OCI-LY3 (cell line): ENCODE data around the gene MEAK7.

Experiments
- H2AFZ ChIP-seq: fragments of 200-600, 300-600 bp; shearing (Covaris generic); 2 replicates; pipeline ENCODE4 v1.6.0; 2014; ENCODE audit warnings: antibody characterized with exemption, low read depth, low read length
- H3K27ac ChIP-seq: fragments of 200-600, 300-600 bp; sonication (generic); 2 replicates; pipeline ENCODE4 v1.5.1; 2014; ENCODE audit warnings: mild to moderate bottlenecking, low read length, moderate library complexity, mixed read lengths
- H3K27me3 ChIP-seq: fragments of 200-600, 300-600 bp; sonication (generic); 2 replicates; pipeline ENCODE4 v1.6.1; 2014; ENCODE audit warnings: low read depth, low read length, mixed read lengths
- H3K36me3 ChIP-seq: fragments of 200-600, 300-600 bp; sonication (generic); replicated peaks from 2 replicates; pipeline ENCODE3; 2014; ENCODE audit warnings: low read depth, low read length, mixed read lengths
- H3K4me1 ChIP-seq: fragments of 300-600, 200-600 bp; sonication (generic); 2 replicates; pipeline ENCODE4 v1.6.1; 2014; ENCODE audit warnings: low read length, mixed read lengths
- H3K4me2 ChIP-seq: fragments of 200-600, 300-600 bp; sonication (generic); 2 replicates; pipeline ENCODE4 v1.6.1; 2014; ENCODE audit warnings: low read length, mixed read lengths
- H3K4me3 ChIP-seq: fragments of 300-600, 200-600 bp; sonication (generic); 2 replicates; pipeline ENCODE4 v1.5.1; 2014; ENCODE audit warnings: antibody characterized with exemption, mild to moderate bottlenecking, low read length, moderate library complexity
- H3K79me2 ChIP-seq: fragments of 300-600, 200-600 bp; shearing (Covaris generic); 2 replicates; pipeline ENCODE4 v1.6.1; 2014; ENCODE audit warnings: mild to moderate bottlenecking, low read length, mixed read lengths
- H3K9ac ChIP-seq: fragments of 300-600, 200-600 bp; shearing (Covaris generic); 2 replicates; pipeline ENCODE4 v1.6.0; 2014; ENCODE audit warnings: mild to moderate bottlenecking, low read length, moderate library complexity
- H3K9me3 ChIP-seq: fragments of 200-600, 300-600 bp; shearing (Covaris generic); 2 replicates; pipeline ENCODE4 v1.6.1; 2014; ENCODE audit warnings: low read length, mixed read lengths; ENCODE audit not compliant: insufficient read depth
- H4K20me1 ChIP-seq: fragments of 200-600, 300-600 bp; sonication (generic); 2 replicates; pipeline ENCODE4 v1.6.1; 2016; ENCODE audit warnings: low read length, mixed read lengths; ENCODE audit not compliant: insufficient read depth
- EZH2phosphoT487 ChIP-seq: fragments of 200-600 bp; shearing (Covaris generic); IDR thresholded peaks from 2 replicates; pipeline ENCODE4 v1.6.1; 2018; ENCODE audit warnings: antibody characterized with exemption, mixed run types, low read depth
- TF ChIP-seq, protein P1 (sequence below): fragments of 200-600, 300-600 bp; sonication (generic); IDR thresholded peaks from 2 replicates; pipeline ENCODE4 v1.5.1; 2014; ENCODE audit warnings: antibody characterized with exemption, low read length, low read depth

MEAK7 gene

DNA sequence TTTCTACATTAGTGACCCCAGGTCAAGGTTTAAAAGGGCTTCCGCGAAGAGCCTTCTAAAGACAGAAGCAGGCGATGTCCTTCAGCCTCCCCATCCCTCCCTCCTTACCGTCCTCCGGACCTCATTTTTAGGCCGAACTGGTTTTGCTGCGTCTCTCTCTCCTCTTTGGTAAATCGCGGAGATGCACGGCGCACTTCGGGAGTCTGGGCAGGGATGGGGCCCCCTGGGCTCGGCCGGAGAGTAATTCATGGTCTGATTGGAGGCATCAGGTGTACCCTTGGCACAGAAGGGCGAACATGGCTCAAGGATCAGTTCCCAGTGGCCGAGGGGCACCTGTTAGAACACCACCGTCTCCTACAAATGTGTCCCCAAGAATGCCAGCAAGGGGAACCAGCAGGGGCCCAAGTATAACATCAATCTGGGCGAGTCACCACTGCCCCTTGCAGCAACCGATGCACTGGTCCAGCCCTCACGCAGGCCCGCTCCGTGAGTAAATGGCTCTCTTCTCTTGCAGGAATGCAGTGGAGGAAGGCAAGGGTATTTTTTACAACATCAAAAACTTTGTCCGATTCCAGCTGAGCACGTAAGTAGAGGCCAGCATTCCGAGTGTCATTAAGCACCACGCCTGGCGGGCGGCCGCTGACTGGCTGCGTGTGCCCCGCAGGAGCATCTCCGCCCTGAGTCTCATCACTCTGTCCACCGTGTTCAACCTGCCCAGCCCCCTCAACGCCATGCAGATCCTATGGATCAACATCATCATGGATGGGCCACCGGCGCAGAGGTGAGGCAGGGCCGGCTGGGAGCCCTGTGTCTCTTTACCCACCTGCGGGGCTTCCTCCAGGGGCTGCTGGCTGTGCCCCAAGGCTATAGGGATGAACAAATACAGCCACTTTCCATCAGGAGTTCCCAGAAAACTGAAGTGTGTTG is 45.6 kb downstream of the MEAK7 start:
- no peak overlapping the region for H3K27ac ChIP-seq
- no peaks in the 10 kb centered on the region for H3K9me3 ChIP-seq
- no peaks in the 10 kb centered on the region for H3K27me3 ChIP-seq
- H3K9ac ChIP-seq, result no peak overlapping the region
- H4K20me1 ChIP-seq, result no peaks in the 10 kb centered on the region
- no peaks in the 10 kb centered on the region for H3K79me2 ChIP-seq
- no peak overlapping the region for H3K4me2 ChIP-seq
- no peak for TF ChIP-seq EZH2phosphoT487
- TF ChIP-seq, protein P1, sequence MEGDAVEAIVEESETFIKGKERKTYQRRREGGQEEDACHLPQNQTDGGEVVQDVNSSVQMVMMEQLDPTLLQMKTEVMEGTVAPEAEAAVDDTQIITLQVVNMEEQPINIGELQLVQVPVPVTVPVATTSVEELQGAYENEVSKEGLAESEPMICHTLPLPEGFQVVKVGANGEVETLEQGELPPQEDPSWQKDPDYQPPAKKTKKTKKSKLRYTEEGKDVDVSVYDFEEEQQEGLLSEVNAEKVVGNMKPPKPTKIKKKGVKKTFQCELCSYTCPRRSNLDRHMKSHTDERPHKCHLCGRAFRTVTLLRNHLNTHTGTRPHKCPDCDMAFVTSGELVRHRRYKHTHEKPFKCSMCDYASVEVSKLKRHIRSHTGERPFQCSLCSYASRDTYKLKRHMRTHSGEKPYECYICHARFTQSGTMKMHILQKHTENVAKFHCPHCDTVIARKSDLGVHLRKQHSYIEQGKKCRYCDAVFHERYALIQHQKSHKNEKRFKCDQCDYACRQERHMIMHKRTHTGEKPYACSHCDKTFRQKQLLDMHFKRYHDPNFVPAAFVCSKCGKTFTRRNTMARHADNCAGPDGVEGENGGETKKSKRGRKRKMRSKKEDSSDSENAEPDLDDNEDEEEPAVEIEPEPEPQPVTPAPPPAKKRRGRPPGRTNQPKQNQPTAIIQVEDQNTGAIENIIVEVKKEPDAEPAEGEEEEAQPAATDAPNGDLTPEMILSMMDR, result no peak
- H2AFZ ChIP-seq, result no peak overlapping the region
- H3K4me3 ChIP-seq, result no peak overlapping the region
- no peaks in the 10 kb centered on the region for H3K36me3 ChIP-seq
- H3K4me1 ChIP-seq, result no peaks in the 10 kb centered on the region

DNA sequence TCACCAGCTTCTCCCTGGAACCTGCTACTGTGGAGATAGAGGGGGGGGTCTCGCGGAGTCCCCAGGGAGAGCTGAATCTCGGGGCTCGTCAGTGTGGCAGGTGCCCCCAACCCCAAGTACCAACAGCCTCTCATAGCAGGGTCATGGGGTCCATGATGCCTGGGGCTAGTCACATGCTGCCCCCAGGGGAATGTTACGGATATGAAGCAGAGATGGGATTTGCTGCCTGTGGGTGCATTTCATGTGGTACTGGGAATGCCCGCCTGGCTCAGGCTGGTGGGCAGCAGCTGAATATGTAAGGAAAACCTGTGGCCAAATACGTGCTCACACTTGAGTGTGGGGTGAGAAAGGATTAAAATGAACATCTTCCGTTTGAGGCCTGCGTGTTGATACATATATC is 49.4 kb downstream of the MEAK7 start:
- H3K9me3 ChIP-seq, result no peaks in the 10 kb centered on the region
- H3K36me3 ChIP-seq, result no peaks in the 10 kb centered on the region
- no peaks in the 10 kb centered on the region for H3K79me2 ChIP-seq
- H3K9ac ChIP-seq, result no peak overlapping the region
- H3K27ac ChIP-seq, result no peak overlapping the region
- no peak overlapping the region for H2AFZ ChIP-seq
- no peak for TF ChIP-seq EZH2phosphoT487
- TF ChIP-seq, protein P1, result no peak
- H3K4me2 ChIP-seq, result no peak overlapping the region
- H3K4me1 ChIP-seq, result no peaks in the 10 kb centered on the region
- H4K20me1 ChIP-seq, result no peaks in the 10 kb centered on the region
- H3K4me3 ChIP-seq, result no peak overlapping the region
- no peaks in the 10 kb centered on the region for H3K27me3 ChIP-seq
